SU-DHL-6 (cell line): ENCODE measurements around the gene OBP2A.

ENCODE experiments used
- EZH2phosphoT487 ChIP-seq: fragments of 200-600 bp; sonication (generic), shearing (Covaris generic); conservative IDR thresholded peaks from 2 replicates; pipeline ENCODE4 v1.6.1; 2018; ENCODE audit warnings: mild to moderate bottlenecking, antibody characterized with exemption, low read length, moderate library complexity, mixed read lengths
- TF ChIP-seq, protein P1 (sequence below): fragments of 200-600 bp; sonication (generic); IDR thresholded peaks from one replicate; pipeline ENCODE4 v1.5.1; 2017; ENCODE audit warnings: antibody characterized with exemption, mild to moderate bottlenecking, low read length, moderate library complexity; ENCODE audit not compliant: insufficient read depth, poor library complexity, severe bottlenecking

- TF ChIP-seq, protein P1, sequence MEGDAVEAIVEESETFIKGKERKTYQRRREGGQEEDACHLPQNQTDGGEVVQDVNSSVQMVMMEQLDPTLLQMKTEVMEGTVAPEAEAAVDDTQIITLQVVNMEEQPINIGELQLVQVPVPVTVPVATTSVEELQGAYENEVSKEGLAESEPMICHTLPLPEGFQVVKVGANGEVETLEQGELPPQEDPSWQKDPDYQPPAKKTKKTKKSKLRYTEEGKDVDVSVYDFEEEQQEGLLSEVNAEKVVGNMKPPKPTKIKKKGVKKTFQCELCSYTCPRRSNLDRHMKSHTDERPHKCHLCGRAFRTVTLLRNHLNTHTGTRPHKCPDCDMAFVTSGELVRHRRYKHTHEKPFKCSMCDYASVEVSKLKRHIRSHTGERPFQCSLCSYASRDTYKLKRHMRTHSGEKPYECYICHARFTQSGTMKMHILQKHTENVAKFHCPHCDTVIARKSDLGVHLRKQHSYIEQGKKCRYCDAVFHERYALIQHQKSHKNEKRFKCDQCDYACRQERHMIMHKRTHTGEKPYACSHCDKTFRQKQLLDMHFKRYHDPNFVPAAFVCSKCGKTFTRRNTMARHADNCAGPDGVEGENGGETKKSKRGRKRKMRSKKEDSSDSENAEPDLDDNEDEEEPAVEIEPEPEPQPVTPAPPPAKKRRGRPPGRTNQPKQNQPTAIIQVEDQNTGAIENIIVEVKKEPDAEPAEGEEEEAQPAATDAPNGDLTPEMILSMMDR: no peak
- TF ChIP-seq EZH2phosphoT487: no peak
These were observed 2.1 kb downstream of the OBP2A start for GRCh38 chr9:135547756-135548736.
